Left renal cortex interstitium (tissue), 4 donors: ENCODE data around the gene SLC44A2. TPM values are rescaled to one million over a fixed set of nuclear protein-coding genes. Genes with fewer than 3 reads are reported as not detected.

Experiments
- DNase-seq, 4 donors: peaks; one replicate each; pipeline ENCODE4 v3.0.0-alpha.2; 2013; ENCODE audit warnings: low read depth in 4 of 4, low spot score in 2 of 4, missing footprints in 1 of 4
- polyA plus RNA-seq, 4 donors: library from polyadenylated mRNA; unstranded; fragments of 120-200 nt; gene quantifications; one replicate each; pipeline ENCODE4 v1.2.1, GENCODE V29; 2013; ENCODE audit not compliant: insufficient read length in 4 of 4

SLC44A2 gene
- polyA plus RNA-seq, 4 donors, result 181 to 206 (median 189) TPM

DNA sequence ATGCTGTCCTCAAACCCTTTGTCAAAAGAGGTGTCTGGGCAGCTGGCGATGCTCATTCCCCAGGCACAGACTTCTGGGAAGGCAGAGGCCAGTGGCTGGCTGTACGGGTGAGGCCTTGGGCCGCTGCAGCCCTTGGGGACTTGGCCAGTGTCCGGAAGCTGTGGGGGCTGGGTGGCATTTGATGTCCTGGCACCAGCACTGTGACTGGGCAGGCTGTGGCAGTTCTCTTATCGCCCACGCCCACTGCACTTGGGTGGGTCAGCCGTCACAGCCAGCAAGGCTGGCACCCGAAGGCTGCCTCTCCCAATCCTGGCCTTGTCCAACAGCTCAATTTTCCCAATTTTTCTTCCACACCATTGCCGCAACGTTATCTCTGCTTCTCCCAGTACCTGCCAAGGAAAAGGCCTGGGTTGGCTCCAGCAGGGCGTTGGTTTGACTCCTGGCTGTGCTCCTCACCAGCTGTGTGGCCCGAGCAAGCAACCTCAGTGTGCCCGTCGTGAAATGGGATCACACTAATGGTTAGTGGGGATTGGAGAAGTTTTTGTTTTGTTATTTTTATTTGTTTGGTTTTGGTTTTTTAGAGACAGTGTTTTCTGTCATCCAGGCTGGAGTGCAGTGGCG is 12.7 kb upstream of the SLC44A2 start:
- DNase-seq, result no peak

DNA sequence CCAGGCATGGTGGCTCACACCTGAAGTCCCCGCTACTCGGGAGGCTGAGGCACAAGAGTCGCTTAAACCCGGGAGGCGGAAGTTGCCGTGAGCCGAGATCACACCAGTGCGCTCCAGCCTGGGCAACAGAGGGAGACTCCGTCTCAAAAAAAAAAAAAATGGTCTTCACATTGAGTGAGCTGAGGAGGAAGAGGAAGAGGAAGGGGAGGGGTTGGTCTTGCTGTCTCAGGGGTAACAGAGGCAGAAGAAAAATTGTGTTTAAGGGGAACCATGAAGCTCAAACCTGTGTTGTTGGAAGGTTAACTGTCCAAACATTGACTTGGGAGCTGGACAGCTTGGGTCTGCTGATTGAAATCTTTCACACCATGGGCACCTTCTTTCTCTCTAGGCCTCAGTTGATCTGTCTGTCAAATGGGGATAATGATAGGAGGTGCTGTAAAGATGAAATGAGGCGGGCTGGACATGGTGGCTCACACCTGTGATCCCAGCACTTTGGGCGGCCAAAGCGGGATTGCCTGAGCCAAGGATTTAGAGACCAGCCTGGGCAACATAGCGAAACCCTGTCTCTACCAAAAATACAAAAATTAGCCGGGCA is 9.8 kb upstream of the SLC44A2 start:
- DNase-seq, result no peak

DNA sequence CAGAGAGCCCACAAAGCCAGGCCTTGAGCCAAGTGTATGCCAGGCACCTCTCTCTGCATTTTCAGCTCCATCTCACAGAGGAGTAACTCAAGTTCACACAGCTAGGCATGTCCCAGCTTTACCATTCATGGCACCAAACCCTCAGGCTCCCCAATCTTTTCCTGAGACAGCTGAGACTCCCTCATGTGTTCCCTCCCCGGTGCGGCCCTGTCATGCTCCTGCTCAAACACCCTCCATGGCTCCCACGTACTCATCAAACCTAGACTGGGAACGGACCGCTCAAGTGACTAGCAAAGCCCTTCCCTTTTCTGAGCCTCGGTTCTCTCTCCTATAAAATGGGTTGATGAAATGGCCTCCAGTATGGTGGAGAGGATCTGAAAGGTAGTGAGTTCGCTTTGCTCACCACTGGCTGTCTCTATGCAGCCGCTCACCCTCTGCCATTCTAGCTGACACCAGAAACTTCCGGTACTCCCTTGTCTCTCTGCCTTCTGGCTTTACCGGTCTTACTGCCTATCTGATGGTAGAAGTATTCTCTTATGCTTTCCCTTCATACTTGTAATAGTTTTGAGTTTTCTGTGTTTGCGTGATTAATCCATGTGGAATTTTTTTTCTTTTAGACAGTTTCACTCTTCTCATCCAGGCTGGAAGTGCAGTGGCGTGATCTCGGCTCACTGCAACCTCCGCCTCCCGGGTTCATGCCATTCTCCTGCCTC is 7.8 kb upstream of the SLC44A2 start:
- no peak for DNase-seq

DNA sequence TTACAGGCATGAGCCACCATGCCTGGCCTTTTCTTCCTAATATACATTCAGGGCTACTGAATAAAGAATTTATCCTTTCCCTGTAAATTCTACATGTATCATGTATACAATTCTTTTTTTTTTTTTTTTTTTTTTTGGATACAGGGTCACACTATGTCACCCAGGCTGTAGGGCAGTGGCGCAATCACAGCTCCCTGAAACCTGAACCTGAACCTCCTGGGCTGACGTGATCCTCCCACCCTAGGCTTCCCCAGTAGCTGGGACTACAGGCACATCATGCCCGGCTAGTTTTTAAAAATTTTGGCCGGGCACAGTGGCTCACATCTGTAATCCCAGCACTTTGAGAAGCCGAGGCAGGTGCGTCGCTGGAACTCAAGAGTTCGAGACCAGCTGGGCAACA is 6.5 kb upstream of the SLC44A2 start:
- DNase-seq, result no peak

DNA sequence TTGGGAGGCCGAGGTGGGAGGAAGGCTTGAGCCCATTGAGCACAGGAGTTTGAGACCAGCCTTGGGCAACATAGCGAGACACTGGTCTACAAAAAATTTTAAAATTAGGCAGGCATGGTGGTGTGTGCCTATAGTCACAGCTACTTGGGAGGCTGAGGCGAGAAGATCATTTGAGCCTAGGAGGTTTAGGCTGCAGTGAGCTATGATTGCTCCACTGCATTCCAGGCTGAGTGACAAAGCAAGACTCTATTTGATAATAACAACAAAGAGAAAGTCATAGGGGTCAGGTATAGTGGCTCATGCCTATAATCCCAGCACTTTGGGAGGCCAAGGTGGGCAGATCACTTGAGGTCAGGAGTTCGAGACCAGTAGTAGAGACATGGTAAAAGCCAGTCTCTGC is 4.6 kb upstream of the SLC44A2 start:
- DNase-seq, result no peak

DNA sequence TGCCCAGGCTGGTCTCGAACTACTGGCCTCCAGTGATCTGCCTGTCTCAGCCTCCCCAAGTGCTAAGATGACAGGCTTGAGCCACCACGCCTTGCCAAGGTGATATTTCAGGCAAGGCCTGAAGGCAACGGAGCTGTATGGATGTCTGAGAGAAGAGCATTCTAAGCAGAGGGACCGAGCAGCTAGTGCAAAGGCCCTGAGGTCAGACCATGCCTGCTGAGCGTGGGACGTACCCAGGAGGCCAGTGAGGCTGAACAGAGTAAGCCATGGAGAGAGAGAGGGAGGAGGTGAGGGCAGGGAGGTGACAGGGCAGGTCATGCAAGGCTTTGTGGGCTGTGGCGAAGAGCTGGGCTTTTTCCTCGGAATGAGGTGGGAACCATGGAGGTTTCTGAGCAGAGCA is 3.4 kb upstream of the SLC44A2 start:
- DNase-seq, result no peak

DNA sequence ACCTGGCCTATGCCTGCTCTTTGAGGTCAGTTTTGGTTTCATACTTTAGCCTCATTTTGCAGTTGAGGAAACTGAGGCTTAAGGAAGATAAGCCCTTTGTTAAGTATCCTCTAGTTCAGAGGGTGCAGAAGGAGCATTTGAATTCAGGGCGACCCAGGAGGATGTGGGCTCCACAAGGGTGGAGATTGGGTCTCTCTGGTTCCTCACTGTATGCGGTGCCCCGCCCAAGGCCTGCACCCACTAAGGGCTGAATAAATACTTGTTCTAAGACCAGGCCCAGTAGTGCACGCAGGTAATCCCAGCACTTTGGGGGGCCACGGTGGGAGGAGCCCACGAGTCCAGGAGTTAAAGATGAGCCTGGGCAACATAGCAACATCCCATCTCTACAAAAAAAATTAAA is 768 bp upstream of the SLC44A2 start:
- no peak for DNase-seq

DNA sequence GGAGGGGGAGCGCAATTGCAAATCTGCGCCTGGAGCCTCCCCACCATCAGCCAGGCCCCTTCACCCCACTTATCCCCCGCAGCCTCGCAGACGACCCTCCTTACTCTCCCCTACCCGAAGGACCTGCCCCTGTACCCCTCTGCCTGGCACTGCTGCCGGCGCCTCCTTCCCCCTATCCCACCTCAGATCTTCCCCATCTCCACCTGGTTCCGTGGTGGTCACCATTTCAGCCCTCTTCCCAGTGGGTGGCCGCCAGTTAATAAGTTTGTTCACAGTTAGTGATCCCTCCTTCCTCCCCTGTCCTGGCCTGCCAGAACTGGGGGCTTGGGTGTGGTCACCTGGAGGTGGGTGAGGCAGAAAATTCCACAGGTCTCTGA is 397 bp downstream of the SLC44A2 start:
- DNase-seq, result no peak

DNA sequence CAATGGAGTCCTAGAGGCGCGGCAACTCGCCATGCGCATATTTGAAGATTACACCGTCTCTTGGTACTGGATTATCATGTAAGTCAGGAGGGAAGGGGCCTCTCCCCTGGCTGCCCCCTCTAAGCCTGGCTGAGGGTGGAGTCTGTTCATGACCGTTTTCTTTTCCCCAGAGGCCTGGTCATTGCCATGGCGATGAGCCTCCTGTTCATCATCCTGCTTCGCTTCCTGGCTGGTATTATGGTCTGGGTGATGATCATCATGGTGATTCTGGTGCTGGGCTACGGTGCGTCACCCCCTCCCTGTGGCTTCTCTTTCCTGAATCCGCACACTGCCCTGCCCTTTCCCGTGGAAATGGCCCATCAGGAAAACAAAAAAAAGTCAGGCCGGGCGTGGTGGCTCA is 6.5 kb downstream of the SLC44A2 start:
- no peak for DNase-seq

DNA sequence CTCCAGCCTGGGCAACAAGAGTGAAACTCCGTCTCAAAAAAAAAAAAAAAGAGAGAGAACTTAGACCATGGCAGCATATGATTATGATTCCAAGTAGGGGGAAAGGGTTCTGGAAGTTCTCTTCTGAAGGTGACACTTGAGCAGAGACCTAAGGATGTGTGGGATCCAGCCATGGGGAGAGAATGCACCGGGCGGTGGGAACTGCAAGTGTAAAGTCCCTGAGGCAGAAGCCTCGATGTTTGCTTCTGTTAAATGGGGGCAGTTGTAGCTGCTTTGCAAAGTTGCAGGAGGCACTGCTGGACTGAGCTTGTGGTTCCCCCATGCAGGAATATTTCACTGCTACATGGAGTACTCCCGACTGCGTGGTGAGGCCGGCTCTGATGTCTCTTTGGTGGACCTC is 9.1 kb downstream of the SLC44A2 start:
- DNase-seq, result no peak

DNA sequence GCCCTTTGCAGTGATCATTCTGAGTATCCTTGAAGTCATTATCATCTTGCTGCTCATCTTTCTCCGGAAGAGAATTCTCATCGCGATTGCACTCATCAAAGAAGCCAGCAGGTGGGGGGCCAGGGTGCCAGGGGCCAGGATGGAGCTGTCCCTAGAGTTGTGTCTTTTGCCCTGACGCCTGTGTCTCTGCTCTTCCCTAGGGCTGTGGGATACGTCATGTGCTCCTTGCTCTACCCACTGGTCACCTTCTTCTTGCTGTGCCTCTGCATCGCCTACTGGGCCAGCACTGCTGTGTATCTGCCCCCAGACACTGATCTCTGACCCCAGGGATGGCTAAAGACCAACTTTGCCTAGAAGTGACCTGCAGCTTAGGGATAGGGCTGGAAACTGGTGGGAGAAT is 9.6 kb downstream of the SLC44A2 start:
- no peak for DNase-seq

DNA sequence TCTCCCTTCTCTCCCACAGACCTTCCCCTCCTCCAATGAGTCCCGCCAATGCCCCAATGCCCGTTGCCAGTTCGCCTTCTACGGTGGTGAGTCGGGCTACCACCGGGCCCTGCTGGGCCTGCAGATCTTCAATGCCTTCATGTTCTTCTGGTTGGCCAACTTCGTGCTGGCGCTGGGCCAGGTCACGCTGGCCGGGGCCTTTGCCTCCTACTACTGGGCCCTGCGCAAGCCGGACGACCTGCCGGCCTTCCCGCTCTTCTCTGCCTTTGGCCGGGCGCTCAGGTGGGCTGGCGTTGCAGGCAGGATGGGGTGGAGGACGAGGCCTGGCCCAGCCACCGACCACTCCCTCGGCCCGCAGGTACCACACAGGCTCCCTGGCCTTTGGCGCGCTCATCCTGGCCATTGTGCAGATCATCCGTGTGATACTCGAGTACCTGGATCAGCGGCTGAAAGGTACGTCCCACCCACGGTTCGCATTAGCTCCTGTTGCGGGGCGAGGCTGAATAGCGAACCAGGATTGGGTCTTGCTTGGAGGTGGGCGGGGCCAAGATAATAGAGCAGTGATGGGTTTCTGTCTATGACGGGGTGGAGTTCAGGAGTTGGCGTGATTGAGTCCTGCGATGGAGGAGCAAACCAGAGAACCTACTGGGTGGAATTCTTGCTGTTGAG is 11.1 kb downstream of the SLC44A2 start:
- DNase-seq, result no peak

DNA sequence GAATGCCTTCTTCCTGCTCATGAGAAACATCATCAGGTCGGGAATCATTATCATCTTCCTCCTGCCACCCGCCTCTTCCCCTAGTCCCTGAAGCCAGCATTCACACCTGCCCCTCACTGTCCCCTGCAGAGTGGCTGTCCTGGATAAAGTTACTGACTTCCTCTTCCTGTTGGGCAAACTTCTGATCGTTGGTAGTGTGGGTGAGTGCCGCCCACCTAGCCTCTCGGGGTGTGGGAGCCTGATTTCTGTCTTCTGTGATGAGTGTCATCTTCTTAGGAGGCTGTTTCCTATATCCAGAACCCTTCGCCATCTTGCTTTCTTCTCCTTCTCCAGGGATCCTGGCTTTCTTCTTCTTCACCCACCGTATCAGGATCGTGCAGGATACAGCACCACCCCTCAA is 12.5 kb downstream of the SLC44A2 start:
- no peak for DNase-seq

DNA sequence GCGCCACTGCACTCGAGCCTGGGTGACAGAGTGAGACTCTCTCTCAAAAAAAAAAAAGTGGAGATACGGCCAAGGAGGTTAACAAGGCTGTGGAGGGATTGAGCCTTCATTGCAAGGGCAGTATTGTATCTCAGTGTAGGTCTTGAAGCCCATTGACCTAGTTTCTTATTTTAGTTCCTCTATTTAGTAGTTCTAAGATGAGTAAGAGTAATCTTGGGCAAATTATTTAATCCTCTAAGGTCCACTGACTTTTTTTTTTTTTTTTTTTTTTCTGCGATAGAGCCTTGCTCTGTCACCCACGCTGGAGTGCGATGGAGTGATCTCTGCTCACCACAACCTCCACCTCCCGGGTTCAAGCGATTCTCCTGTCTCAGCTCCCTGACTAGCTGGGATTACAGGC is 14.5 kb downstream of the SLC44A2 start:
- no peak for DNase-seq

DNA sequence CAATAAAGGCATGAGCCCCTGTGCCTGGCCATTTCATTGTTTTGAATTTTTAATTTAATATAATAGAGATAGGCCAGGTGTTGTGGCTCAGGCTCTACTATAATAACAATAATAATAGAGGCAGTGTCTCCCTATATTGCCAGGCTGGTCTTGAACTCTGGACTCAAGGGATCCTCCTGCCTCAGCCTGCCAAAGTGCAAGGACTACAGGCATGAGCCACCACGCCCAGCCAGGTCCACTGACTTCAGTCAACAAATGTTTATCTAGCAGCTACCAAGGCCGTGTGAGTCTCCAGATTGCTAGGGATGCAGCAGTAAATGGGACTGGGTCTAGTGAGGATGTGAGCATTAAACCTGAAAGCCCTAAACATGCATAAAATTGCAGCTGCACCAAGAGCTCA is 15.0 kb downstream of the SLC44A2 start:
- DNase-seq, result no peak

DNA sequence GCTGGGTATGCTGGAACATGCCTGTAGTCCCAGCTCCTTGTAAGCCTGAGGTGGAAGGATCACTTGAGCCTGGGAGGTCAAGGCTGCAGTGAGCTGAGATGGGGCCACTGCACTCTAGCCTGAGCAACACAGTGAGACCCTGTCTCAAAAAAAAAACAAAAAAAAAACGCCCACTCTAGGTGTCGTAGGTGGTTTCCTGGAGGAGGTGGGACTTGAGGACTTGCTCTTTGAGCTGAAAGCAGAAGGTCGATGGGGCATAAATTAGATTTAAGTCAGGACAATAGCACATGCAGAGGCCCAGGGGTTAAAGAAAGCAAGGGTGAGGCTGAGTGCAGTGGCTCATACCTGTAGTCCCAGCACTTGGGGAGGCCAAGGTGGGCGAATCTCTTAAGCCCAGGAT is 15.9 kb downstream of the SLC44A2 start:
- no peak for DNase-seq

DNA sequence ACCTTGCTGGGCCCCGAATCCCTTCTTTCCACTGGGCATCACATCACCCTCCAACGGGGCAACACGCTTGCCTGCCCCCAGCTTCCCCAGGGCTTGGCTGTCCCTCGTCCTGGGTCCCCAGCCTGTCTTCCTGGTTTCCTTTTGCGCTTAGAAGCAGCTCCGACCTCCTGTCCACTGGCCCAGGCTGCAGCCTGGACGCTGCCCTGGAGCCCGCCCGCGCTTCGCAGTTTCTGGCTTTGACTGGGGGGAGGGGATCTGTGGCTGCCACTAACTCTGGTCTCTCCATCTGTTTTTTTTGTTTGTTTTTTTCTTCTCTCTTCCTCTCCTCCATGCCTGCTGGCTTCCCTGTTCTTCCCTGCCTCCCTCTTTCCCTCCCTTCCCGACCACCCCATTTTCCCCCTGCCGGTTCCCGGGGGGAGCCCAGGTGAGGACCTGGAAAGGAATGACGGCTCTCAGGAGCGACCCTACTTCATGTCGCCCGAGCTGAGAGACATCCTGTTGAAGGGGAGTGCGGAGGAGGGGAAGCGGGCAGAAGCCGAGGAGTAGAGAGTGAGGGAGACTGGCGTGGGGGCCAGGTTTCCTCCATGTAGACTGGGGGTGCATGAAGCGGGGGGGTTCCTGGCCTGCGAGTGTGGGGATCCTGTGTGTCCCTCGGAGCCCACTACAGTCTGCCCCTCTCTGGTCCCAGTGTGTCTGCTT is 17.3 kb downstream of the SLC44A2 start:
- DNase-seq, result no peak

DNA sequence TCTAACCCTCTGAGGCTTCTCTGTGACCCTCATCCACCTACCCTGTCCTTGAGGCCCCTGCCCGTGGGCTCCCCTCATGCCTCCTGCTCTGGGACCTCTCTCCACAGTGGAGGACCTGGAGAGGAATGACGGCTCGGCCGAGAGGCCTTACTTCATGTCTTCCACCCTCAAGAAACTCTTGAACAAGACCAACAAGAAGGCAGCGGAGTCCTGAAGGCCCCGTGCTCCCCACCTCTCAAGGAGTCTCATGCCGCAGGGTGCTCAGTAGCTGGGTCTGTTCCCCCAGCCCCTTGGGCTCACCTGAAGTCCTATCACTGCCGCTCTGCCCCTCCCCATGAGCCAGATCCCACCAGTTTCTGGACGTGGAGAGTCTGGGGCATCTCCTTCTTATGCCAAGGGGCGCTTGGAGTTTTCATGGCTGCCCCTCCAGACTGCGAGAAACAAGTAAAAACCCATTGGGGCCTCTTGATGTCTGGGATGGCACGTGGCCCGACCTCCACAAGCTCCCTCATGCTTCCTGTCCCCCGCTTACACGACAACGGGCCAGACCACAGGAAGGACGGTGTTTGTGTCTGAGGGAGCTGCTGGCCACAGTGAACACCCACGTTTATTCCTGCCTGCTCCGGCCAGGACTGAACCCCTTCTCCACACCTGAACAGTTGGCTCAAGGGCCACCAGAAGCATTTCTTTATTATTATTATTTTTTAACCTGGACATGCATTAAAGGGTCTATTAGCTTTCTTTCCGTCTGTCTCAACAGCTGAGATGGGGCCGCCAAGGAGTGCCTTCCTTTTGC is 18.0 kb downstream of the SLC44A2 start:
- DNase-seq, result no peak

DNA sequence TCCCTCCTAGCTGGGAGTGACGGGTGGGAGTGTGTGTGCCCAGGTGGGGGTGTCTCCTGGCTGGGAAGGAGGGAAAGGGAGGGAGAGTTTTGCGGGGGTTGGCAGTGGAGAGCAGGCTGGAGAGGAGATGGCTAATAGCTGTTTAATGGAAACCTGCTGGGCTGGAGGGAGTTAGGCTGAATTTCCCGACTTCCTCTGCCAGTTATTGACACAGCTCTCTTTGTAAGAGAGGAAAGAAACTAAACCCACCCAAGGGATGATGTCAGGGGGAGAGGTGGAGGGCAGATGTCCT is 18.6 kb downstream of the SLC44A2 start:
- DNase-seq, result no peak

DNA sequence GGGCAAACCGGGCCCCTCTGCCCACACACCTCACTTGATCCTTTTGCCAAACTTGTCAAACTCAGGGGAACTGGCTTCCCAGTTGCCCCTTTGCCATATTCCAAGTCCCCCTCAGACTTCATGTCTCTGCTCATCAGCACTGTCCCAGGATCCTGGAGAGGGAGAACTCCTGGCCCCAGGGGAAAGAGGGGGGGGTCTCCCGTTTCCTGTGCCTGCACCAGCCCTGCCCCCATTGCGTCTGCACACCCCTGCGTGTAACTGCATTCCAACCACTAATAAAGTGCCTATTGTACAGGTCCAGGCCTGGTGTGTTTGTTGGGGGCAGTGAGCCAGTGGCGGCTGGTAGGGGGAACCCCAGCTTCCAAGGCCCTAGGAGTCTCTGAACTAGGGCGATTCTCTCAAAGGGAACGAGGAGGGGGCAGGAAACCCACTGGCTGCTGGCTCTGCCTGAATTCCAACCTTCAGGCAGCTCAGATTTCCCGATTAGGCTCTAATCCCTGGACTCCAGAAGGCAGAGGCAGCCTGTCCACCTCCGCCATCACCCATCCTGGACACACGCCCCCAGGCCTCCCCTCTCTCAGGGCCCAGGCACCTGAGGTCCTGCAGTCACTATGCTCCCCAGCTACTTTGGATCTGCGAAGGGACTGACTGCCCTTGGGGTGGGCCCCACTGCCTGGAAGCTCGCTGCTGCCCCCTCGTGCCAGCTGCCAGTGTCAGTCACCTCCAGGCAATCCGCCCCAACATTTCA is 19.1 kb downstream of the SLC44A2 start:
- DNase-seq, result peak in 1 of 4 donors; percentile 71
